AG04450 (cell line): ENCODE measurements around the gene COL6A3. TPM values are rescaled to one million over a fixed set of nuclear protein-coding genes. Genes with fewer than 3 reads are reported as not detected.

Experiments
- CTCF ChIA-PET: fragments of 300-600, 350-600 bp; formaldehyde crosslinking; extraction: SDS; loops from one replicate; lab custom pipeline; 2022; ENCODE audit warnings: antibody characterized with exemption, inconsistent platforms; lab: Charles Lee
- POLR2A ChIA-PET: fragments of 350-600 bp; formaldehyde crosslinking; extraction: SDS; loops from one replicate; lab custom pipeline; 2021; ENCODE audit warnings: antibody characterized with exemption, inconsistent platforms; lab: Yijun Ruan, JAX
- DNase-seq: peaks from one replicate; pipeline ENCODE4 v3.0.0-alpha.2; 2011; ENCODE audit warnings: low read depth, low spot score
- H3K27ac ChIP-seq: one replicate; pipeline ENCODE4 v1.5.1; 2012; ENCODE audit warnings: low read depth, low read length, control low read depth
- H3K27me3 ChIP-seq: one replicate; pipeline ENCODE4 v1.6.0; 2012; ENCODE audit warnings: low read length; ENCODE audit not compliant: control insufficient read depth, insufficient read depth
- H3K4me3 ChIP-seq: 2 replicates; pipeline ENCODE4 v1.5.1; 2011; ENCODE audit warnings: mild to moderate bottlenecking, low read depth, low read length, control low read depth
- H3K9me3 ChIP-seq: 2 replicates; pipeline ENCODE4 v1.5.1; 2012; ENCODE audit warnings: low read length; ENCODE audit not compliant: control insufficient read depth, insufficient read depth
- polyA plus RNA-seq: library from polyadenylated mRNA; depleted of rRNA; stranded (reverse); fragments of >200 nt; gene quantifications from 2 replicates; pipeline ENCODE4 v1.2.3, GENCODE V29; 2011
- TF ChIP-seq, protein P1 (sequence below): IDR thresholded peaks from 2 replicates; pipeline ENCODE4 v1.5.1; 2011; ENCODE audit warnings: low read depth, low read length, control low read depth, inconsistent platforms

The COL6A3 gene
- polyA plus RNA-seq, 1 experiment = 1,384 TPM

DNA sequence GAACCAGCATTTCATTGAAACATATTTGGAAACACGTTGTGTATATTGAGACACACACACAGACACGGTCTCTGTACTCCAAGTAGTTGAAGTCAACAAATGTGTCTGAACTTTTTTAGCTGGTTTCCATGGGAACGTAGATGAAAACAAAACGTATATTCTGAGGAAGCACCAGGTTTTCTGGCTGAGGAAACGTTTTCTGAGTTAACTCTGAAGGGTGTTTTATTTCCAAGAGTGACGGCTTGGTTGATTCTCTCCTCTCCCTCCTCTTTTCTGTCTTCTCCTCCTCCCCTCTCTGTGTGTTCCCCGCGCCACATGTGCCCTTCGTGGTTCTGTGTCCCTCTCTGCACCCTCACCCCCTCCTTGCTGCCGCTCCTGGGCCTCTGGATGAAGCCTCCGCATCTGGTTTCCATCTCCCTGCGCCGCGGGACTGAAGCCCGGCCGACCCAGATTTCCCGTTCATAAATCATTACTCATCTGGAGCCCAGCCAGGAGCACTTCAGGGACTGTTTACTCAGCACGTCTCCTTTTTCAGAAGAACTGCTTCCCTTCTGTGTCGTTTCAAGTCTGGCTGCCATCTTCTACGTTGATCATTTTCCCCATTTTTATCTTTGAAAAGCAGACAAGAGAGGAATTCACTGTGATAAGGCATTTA is 122.7 kb downstream of the COL6A3 start:
- TF ChIP-seq, protein P1, sequence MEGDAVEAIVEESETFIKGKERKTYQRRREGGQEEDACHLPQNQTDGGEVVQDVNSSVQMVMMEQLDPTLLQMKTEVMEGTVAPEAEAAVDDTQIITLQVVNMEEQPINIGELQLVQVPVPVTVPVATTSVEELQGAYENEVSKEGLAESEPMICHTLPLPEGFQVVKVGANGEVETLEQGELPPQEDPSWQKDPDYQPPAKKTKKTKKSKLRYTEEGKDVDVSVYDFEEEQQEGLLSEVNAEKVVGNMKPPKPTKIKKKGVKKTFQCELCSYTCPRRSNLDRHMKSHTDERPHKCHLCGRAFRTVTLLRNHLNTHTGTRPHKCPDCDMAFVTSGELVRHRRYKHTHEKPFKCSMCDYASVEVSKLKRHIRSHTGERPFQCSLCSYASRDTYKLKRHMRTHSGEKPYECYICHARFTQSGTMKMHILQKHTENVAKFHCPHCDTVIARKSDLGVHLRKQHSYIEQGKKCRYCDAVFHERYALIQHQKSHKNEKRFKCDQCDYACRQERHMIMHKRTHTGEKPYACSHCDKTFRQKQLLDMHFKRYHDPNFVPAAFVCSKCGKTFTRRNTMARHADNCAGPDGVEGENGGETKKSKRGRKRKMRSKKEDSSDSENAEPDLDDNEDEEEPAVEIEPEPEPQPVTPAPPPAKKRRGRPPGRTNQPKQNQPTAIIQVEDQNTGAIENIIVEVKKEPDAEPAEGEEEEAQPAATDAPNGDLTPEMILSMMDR = no peak
- Histone ChIP-seq H3K4me3 (peak overlapping the region; percentile 14), H3K27ac (peak overlapping the region; percentile 94), H3K27me3 (no peaks in the 10 kb centered on the region), H3K9me3 (no peaks in the 10 kb centered on the region)
- DNase-seq = peak; percentile 97
- ChIA-PET POLR2A (interaction anchor here (0.6 to 2.6 kb wide), 13 partner anchors 9 to 163 kb away, joined by 3 to 26 read pairs (median 4); no protein-coding TSS in a partner anchor), CTCF (interaction anchor here (0.8 to 1.9 kb wide), 8 partner anchors 15 to 281 kb away, joined by 3 to 6 read pairs (median 4); no protein-coding TSS in a partner anchor)

DNA sequence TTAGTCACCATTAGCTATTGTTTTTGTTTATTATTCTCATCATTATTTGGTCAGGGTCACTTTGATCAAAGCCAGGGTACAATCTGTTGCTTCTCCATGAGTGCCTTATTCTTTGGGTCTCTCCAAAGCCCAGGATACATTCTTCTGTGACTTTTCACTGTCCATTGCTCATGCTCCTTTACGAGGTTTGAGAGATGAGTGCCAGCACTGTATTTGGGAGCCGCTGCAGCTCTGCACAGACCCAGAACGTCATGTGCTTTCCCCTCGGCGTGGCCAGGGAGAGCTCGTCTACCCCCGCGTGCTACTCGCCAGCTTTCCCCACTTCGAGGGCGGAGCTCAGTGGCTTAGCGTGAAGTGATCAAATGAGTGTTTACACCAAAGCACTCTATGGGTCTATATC is 123.7 kb downstream of the COL6A3 start:
- ChIA-PET POLR2A (interaction anchor here (0.8 to 2.6 kb wide), 11 partner anchors 9 to 162 kb away, joined by 3 to 26 read pairs (median 4); no protein-coding TSS in a partner anchor), CTCF (interaction anchor here (0.6 to 1.6 kb wide), 7 partner anchors 24 to 282 kb away, joined by 3 to 4 read pairs (median 3); no protein-coding TSS in a partner anchor)
- H3K27ac ChIP-seq = peak overlapping the region; percentile 94
- no peaks in the 10 kb centered on the region for H3K9me3 ChIP-seq
- TF ChIP-seq, protein P1 = no peak
- no peak overlapping the region for H3K4me3 ChIP-seq
- no peaks in the 10 kb centered on the region for H3K27me3 ChIP-seq
- no peak for DNase-seq

DNA sequence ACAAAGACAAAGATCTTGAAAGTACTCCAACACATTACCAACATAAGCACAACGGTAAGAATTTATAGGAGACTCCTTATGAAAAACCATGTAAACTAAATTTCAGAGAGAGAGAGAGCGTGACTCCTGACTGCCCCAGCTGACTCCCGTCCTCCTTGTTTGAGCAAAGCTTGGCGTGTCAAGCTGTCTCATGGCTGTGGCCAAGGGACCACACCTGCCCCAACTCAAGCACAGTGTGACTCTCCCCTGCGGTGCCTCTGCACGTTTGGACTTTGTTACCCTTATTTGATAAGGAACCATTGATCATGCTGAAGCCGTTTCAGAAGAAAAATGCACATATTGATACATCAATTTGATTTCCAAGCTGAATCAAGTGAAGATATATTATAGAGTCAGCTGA is 124.8 kb downstream of the COL6A3 start:
- ChIA-PET CTCF (interaction anchor here (1.2 kb wide), 2 partner anchors 9 to 63 kb away, joined by 3 read pairs; no protein-coding TSS in a partner anchor), POLR2A (interaction anchor here (1.1 kb wide), 1 partner anchor 17 kb away, joined by 3 read pairs; no protein-coding TSS in a partner anchor)
- no peak overlapping the region for H3K4me3 ChIP-seq

DNA sequence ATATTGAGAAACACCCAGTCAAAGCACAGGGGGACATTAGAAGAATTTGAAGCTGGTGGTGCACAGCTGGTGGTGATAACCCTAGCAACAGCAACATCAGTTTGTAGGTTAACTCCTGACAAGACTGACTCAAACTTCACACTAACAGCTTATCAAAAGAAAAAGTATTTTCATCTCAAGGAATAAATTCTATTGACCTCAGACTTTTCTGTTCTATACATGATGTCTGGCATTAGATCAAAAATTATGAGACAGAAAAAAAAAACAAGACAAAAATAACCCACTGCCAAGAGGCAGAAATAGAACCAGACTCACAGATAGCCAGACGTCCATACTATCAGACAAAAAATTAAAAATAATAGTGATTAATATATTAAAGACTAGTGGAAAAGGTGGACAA is 126.1 kb downstream of the COL6A3 start:
- TF ChIP-seq, protein P1 = no peak
- POLR2A ChIA-PET = interaction anchor here (0.6 to 0.7 kb wide), 2 partner anchors 31 to 48 kb away, joined by 3 to 4 read pairs; no protein-coding TSS in a partner anchor
- CTCF ChIA-PET = no interaction called here

More for the DNA sequence above, 124.8 kb downstream of the COL6A3 start:
- TF ChIP-seq, protein P1 = no peak
- no peaks in the 10 kb centered on the region for H3K9me3 ChIP-seq
- no peak overlapping the region for H3K27ac ChIP-seq
- H3K27me3 ChIP-seq = no peaks in the 10 kb centered on the region
- DNase-seq = no peak

More for the DNA sequence above, 126.1 kb downstream of the COL6A3 start:
- H3K9me3 ChIP-seq = no peaks in the 10 kb centered on the region
- no peak overlapping the region for H3K27ac ChIP-seq
- H3K4me3 ChIP-seq = no peak overlapping the region
- no peak for DNase-seq
- H3K27me3 ChIP-seq = no peaks in the 10 kb centered on the region
